Glutamatergic neuron (in vitro differentiated cells): ENCODE measurements around the gene SPATA3. TPM values are rescaled to one million over a fixed set of nuclear protein-coding genes. Genes with fewer than 3 reads are reported as not detected.
"Not testable (repeated sequence)": the region's sequence is repeated elsewhere in the genome, so short reads cannot be mapped to it uniquely, and the experiment has no call there.

Experiments used
- DNase-seq: peaks from one replicate; pipeline ENCODE4 v3.0.0; 2022
- H3K27ac Mint-ChIP-seq: one replicate; pipeline ENCODE4 v1.8.0; 2020; ENCODE audit warnings: mild to moderate bottlenecking, mixed read lengths, inconsistent platforms; ENCODE audit not compliant: unreplicated experiment
- H3K27me3 Mint-ChIP-seq: one replicate; pipeline ENCODE4 v1.8.0; 2020; ENCODE audit warnings: mild to moderate bottlenecking, moderate library complexity, mixed read lengths, inconsistent platforms; ENCODE audit not compliant: unreplicated experiment
- H3K36me3 Mint-ChIP-seq: one replicate; pipeline ENCODE4 v1.8.0; 2020; ENCODE audit warnings: mild to moderate bottlenecking, mixed read lengths, inconsistent platforms; ENCODE audit not compliant: unreplicated experiment
- H3K4me1 Mint-ChIP-seq: one replicate; pipeline ENCODE4 v1.8.0; 2020; ENCODE audit warnings: mild to moderate bottlenecking, low read depth, mixed read lengths, inconsistent platforms; ENCODE audit not compliant: unreplicated experiment
- H3K4me3 Mint-ChIP-seq: one replicate; pipeline ENCODE4 v1.8.0; 2020; ENCODE audit warnings: mild to moderate bottlenecking, mixed read lengths, inconsistent platforms; ENCODE audit not compliant: unreplicated experiment
- H3K9me3 Mint-ChIP-seq: one replicate; pipeline ENCODE4 v1.8.0; 2020; ENCODE audit warnings: mild to moderate bottlenecking, moderate library complexity, mixed read lengths, inconsistent platforms; ENCODE audit not compliant: unreplicated experiment
- total RNA-seq: library from RNA; stranded (reverse); fragmentation: NEBNext Ultra II Directional; extraction: Animal tissue kit (Norgen Biotek cat#: 25700); gene quantifications from one replicate; pipeline ENCODE4 v1.2.1, GENCODE V29; 2021; ENCODE audit not compliant: unreplicated experiment
- TF ChIP-seq, protein P1 (sequence below): fragments of 200-600 bp; sonication (generic); IDR thresholded peaks from one replicate; pipeline ENCODE4 v1.5.0; 2021; ENCODE audit not compliant: partially characterized antibody, unreplicated experiment

The SPATA3 gene
- total RNA-seq, 1 donor from 2014 or later, result not detected

DNA sequence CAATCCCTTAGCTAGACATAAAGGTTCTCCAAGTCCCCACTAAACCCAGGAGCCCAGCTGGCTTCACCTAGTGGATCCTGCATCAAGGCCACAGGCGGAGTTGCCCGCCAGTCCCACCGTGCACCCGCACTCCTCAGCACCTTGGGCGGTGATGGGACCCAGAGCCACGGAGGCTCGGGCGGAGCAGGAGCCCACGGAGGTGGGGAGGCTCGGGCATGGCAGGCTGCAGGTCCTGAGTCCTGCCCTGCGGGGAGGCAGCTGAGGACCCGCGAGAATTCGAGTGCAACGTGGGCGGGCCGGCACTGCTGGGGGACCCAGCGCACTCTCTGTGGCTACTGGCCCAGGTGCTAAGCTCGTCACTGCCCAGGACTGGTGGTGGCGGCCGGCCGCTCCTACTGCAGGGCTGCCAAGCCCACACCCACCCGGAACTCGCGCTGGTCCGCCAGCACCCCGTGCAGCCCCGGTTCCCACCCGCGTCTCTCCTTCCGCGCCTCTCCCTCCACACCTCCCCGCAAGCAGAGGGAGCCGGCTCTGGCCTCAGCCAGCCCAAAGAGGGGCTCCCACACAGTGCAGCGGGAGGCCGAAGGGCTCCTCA lies 31.7 kb upstream of the SPATA3 start:
- Mint-ChIP-seq H3K27me3 (no peaks in the 10 kb centered on the region), H3K4me3 (no peak overlapping the region), H3K9me3 (peaks cover 3% of the 10 kb centered on the region), H3K4me1 (no peaks in the 10 kb centered on the region), H3K27ac (no peak overlapping the region), H3K36me3 (no peaks in the 10 kb centered on the region)
- TF ChIP-seq, protein P1, sequence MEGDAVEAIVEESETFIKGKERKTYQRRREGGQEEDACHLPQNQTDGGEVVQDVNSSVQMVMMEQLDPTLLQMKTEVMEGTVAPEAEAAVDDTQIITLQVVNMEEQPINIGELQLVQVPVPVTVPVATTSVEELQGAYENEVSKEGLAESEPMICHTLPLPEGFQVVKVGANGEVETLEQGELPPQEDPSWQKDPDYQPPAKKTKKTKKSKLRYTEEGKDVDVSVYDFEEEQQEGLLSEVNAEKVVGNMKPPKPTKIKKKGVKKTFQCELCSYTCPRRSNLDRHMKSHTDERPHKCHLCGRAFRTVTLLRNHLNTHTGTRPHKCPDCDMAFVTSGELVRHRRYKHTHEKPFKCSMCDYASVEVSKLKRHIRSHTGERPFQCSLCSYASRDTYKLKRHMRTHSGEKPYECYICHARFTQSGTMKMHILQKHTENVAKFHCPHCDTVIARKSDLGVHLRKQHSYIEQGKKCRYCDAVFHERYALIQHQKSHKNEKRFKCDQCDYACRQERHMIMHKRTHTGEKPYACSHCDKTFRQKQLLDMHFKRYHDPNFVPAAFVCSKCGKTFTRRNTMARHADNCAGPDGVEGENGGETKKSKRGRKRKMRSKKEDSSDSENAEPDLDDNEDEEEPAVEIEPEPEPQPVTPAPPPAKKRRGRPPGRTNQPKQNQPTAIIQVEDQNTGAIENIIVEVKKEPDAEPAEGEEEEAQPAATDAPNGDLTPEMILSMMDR, result no peak
- DNase-seq, result no peak

DNA sequence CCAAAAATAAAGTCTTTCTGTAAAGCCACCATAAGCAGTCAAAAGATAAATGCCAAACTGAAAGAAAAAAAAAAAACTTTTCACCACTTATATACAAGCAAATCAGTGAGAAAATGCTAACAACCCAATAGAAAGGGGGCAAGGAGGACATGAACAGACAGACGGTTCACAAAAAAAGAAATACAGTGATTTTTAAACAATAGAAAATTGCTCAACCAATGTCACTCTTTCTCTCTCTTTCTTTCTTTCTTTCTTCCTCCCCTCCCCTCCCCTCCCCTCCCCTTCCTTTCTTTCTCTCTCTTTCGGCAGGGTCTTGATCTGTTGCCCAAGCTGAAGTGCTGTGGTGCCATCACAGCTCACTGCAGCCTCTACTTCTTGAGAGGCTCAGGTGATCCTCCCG lies 28.8 kb upstream of the SPATA3 start:
- Mint-ChIP-seq H3K4me3 (no peak overlapping the region), H3K4me1 (no peaks in the 10 kb centered on the region), H3K27ac (no peak overlapping the region), H3K27me3 (no peaks in the 10 kb centered on the region), H3K9me3 (peaks cover 3% of the 10 kb centered on the region), H3K36me3 (no peaks in the 10 kb centered on the region)
- DNase-seq, result no peak
- TF ChIP-seq, protein P1, result no peak

DNA sequence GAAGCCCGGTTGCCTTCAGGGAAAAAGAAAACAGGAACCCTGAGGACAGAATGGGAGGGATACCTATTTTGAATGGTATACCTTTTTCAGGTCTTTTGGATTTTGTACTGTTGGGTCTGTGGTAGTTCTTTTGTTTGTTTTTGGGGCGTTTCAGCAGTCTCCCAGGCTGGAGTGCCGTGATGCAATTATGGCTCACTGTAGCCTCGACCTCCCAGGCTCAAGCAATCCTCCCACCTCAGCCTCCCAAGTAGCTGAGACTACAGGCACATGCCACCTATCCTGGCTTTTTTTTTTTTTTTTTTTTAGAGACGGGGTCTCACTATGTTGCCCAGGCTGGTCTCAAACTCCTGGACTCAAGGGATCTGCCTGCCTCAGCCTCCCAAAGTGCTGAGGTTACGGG lies 27.6 kb upstream of the SPATA3 start:
- H3K9me3 Mint-ChIP-seq, result not testable (repeated sequence)

DNA sequence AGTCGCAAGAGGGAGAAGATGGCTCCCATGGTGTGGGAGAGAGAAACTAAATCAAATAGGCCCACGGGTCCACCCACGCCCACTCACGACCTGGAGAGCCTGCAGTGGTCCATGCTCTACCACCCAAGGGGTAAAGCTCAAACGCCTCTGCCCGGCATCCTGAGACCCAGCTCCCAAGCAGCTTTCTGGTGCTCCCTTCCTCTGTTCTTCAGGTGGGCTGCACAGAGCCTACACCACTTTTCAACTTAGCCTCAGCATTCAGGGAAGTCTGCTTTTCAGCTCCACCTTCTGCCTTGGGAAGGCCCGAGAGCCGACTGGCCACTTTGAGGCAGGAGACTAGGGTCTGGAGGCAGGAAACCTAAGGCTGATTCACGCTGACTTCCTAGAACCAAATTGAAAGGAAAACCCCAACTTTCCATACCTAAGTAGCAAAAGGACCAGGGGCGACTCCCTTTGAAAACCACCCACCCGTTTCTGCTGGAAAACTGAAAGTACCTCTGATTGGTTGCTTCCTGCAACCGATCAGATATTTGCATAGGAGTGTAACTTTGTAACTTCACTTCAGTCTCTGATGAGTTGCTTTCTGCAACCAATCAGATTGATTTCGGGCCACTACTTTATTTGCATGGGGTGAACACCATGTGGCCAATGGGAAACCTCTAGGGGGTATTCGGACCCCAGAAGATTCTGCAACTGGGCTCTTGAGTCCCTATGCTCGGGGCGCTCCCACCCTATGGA lies 26.8 kb upstream of the SPATA3 start:
- TF ChIP-seq, protein P1, result no peak
- no peak overlapping the region for H3K4me3 Mint-ChIP-seq
- DNase-seq, result no peak
- H3K27me3 Mint-ChIP-seq, result no peaks in the 10 kb centered on the region
- no peaks in the 10 kb centered on the region for H3K9me3 Mint-ChIP-seq
- H3K27ac Mint-ChIP-seq, result no peak overlapping the region
- no peaks in the 10 kb centered on the region for H3K4me1 Mint-ChIP-seq
- H3K36me3 Mint-ChIP-seq, result no peaks in the 10 kb centered on the region

More for the DNA sequence above, 27.6 kb upstream of the SPATA3 start:
- not testable (repeated sequence) for H3K4me3 Mint-ChIP-seq, H3K4me1 Mint-ChIP-seq, H3K36me3 Mint-ChIP-seq, H3K27ac Mint-ChIP-seq, DNase-seq, H3K27me3 Mint-ChIP-seq

DNA sequence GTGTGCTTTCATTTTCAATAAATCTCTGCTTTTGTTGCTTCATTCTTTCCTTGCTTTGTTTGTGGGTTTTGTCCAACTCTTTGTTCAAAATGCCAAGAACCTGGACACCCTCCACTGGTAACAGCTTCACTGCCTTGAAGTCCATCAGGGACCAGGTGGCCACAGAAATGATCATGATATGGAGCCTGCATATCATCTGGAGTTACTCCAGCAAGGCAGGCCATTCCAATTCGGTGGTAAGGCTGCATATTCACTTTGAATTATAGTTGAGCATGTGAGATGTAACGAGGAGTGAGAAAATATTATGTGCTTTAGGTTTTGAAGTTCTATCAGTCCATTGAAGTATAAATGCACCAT lies 26.3 kb upstream of the SPATA3 start:
- Mint-ChIP-seq H3K4me1 (no peaks in the 10 kb centered on the region), H3K4me3 (no peak overlapping the region), H3K9me3 (peaks cover under 1% of the 10 kb centered on the region), H3K36me3 (no peaks in the 10 kb centered on the region), H3K27me3 (no peaks in the 10 kb centered on the region), H3K27ac (no peak overlapping the region)
- no peak for DNase-seq
- TF ChIP-seq, protein P1, result no peak
